Lung (tissue), 12 donors: ENCODE data around the gene TSPAN16. TPM values are rescaled to one million over a fixed set of nuclear protein-coding genes. Genes with fewer than 3 reads are reported as not detected.
"Not testable (repeated sequence)": the region's sequence is repeated elsewhere in the genome, so short reads cannot be mapped to it uniquely, and the experiment has no call there.

ENCODE experiments used
- ATAC-seq: fragments of 200-7000 bp; cut with Tn5 transposase; one replicate; pipeline ENCODE4 v1.9.1; 2020; ENCODE audit warnings: moderate number of reproducible peaks; ENCODE audit not compliant: insufficient read depth, low FRiP score
- DNase-seq, 3 donors: peaks; one replicate each; pipeline ENCODE4 v3.0.0-alpha.2; 2013 to 2017
- H3K27ac ChIP-seq, 2 donors: one replicate each; pipeline ENCODE4 v1.5.1; 2013; ENCODE audit warnings: mild to moderate bottlenecking in 2 of 2, moderate library complexity in 2 of 2, control low read depth in 1 of 2, inconsistent platforms in 1 of 2, low read depth in 1 of 2, low read length in 1 of 2
- H3K27me3 ChIP-seq, 3 donors: one replicate each; pipeline ENCODE4 v1.5.1; 2013; ENCODE audit warnings: low read length in 2 of 3; ENCODE audit not compliant: control insufficient read depth in 3 of 3, insufficient read depth in 3 of 3
- H3K36me3 ChIP-seq, 4 donors: one replicate each; pipeline ENCODE4 v1.5.1; 2013; ENCODE audit warnings: low read length in 4 of 4, mild to moderate bottlenecking in 1 of 4, moderate library complexity in 1 of 4; ENCODE audit not compliant: control insufficient read depth in 4 of 4, insufficient read depth in 4 of 4
- H3K4me1 ChIP-seq, 5 donors: one replicate each; pipeline ENCODE4 v1.5.1; 2013; ENCODE audit warnings: low read length in 5 of 5, mild to moderate bottlenecking in 2 of 5, moderate library complexity in 1 of 5; ENCODE audit not compliant: control insufficient read depth in 5 of 5, insufficient read depth in 5 of 5
- H3K4me3 ChIP-seq: one replicate; pipeline ENCODE4 v1.5.1; 2013; ENCODE audit warnings: mild to moderate bottlenecking, control low read depth, moderate library complexity
- H3K9ac ChIP-seq, 2 donors: one replicate each; pipeline ENCODE4 v1.5.1; 2013; ENCODE audit warnings: low read length in 2 of 2, control low read depth in 1 of 2; ENCODE audit not compliant: insufficient read depth in 1 of 2
- H3K9me3 ChIP-seq, 4 donors: one replicate each; pipeline ENCODE4 v1.5.1; 2013; ENCODE audit warnings: low read length in 3 of 4, mild to moderate bottlenecking in 1 of 4, moderate library complexity in 1 of 4; ENCODE audit not compliant: control insufficient read depth in 4 of 4, insufficient read depth in 3 of 4
- WGBS, 2 donors: extraction: QIAGEN DNeasy Blood & Tissue Kit; methylation state at CpG; one replicate each; pipeline ENCODE4 v1.1.7; 2013; 5-methylcytosine and 5-hydroxymethylcytosine counted together
- polyA plus RNA-seq, 2 donors: library from polyadenylated mRNA; stranded (reverse); fragments of 200-250 nt; gene quantifications; one replicate each; pipeline ENCODE4 v1.2.1, GENCODE V29; 2013
- total RNA-seq, 2 donors: library from RNA; depleted of rRNA in 1 of 2; stranded (reverse); fragments of >200 nt in 1 of 2; gene quantifications; one replicate each; pipeline ENCODE4 v1.2.1, GENCODE V29; 2014 to 2021
- TF ChIP-seq, protein P1 (sequence below): IDR thresholded peaks from 2 replicates; pipeline ENCODE4 v1.5.1; 2012; ENCODE audit warnings: mild to moderate bottlenecking; ENCODE audit errors: control extremely low read depth, extremely low read depth
- donor health status: control.
- donor health status: control.
- donor health status: Bipolar disorder and iron deficiency.
- donor health status: healthy.
- donor health status: DM: yes; HTN: yes; CAD: no.

Gene TSPAN16
- total and polyA plus RNA-seq, 4 donors = not detected

DNA sequence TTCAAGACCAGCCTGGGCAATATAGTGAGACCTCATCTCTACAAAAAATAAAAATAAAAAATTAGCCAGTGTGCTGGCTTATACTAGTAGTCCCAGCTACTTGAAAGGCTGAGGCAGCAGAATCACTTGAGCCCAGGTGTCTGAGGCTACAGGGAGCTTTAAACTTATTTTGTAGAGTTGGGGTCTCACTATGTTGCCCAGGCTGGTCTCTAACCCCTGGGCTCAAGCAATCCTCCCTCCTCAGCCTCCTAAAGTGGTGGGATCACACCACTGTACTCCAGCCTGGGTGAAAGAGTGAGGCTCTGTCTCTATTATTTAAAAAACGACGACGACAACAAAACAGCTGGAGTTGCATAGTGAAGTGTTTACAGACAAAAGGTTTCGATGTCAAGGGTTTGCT is 35.5 kb downstream of the TSPAN16 start:
- WGBS, 2 donors = 59 to 69% methylated on average over 4 of the region's 4 CpGs
- H3K4me3 ChIP-seq = no peak overlapping the region
- DNase-seq (no peak), ATAC-seq (no peak)
- TF ChIP-seq, protein P1, sequence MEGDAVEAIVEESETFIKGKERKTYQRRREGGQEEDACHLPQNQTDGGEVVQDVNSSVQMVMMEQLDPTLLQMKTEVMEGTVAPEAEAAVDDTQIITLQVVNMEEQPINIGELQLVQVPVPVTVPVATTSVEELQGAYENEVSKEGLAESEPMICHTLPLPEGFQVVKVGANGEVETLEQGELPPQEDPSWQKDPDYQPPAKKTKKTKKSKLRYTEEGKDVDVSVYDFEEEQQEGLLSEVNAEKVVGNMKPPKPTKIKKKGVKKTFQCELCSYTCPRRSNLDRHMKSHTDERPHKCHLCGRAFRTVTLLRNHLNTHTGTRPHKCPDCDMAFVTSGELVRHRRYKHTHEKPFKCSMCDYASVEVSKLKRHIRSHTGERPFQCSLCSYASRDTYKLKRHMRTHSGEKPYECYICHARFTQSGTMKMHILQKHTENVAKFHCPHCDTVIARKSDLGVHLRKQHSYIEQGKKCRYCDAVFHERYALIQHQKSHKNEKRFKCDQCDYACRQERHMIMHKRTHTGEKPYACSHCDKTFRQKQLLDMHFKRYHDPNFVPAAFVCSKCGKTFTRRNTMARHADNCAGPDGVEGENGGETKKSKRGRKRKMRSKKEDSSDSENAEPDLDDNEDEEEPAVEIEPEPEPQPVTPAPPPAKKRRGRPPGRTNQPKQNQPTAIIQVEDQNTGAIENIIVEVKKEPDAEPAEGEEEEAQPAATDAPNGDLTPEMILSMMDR = no peak
- H3K27ac ChIP-seq = no peak overlapping the region
- no peaks in the 10 kb centered on the region for H3K4me1 ChIP-seq
- peaks cover 7 to 41% (median 28%) of the 10 kb centered on the region in 4 donors for H3K36me3 ChIP-seq
- no peaks in the 10 kb centered on the region for H3K27me3 ChIP-seq
- H3K9me3 ChIP-seq = peaks cover 0 to 2% (median 0%) of the 10 kb centered on the region in 4 donors
- H3K9ac ChIP-seq = no peak overlapping the region

DNA sequence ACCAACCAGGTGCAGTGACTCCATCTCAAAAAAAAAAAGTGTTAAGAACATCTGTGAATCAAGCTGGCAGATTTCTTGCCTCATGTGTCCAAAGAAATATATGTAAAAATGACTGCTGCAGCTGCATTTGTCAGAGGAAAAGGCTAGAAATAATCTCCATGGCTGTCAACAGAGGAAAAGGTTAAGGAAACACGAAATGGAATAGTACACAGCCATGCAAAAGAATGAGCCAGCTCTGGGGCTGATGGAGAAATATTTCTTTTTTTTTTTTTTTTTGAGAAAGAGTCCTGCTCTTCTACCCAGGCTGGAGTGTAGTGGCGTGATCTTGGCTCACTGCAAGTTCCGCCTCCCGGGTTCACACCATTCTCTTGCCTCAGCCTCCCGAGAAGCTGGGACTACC is 36.9 kb downstream of the TSPAN16 start:
- peaks cover 7 to 37% (median 27%) of the 10 kb centered on the region in 4 donors for H3K36me3 ChIP-seq
- 95 to 99% methylated on average over 5 of the region's 5 CpGs for WGBS, 2 donors

DNA sequence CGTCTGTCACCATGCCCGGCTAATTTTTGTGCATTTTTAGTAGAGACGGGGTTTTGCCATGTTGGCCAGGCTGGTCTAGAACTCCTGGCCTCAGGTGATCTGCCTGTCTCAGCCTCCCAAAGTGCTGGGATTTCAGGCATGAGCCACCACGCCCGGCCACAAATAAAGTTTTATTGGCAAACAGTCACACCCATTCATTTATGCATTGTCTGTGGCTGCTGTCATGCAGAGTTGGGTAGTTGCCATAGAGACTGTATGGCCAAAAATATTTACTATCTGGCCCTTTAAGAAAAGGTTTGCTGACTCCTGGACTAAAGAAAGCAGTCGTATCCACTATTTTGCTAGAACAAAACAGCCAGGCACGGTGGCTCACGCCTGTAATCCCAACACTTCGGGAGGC is 37.9 kb downstream of the TSPAN16 start:
- DNase-seq, H3K4me3 ChIP-seq, H3K27ac ChIP-seq, H3K4me1 ChIP-seq, ATAC-seq, H3K9ac ChIP-seq, H3K27me3 ChIP-seq, H3K9me3 ChIP-seq: not testable (repeated sequence)
- WGBS, 2 donors = 91 to 93% methylated on average over 9 of the region's 9 CpGs
- peaks cover 7 to 35% (median 27%) of the 10 kb centered on the region in 4 donors for H3K36me3 ChIP-seq

More for the DNA sequence above, 36.9 kb downstream of the TSPAN16 start:
- Histone ChIP-seq H3K4me1 (no peaks in the 10 kb centered on the region), H3K4me3 (no peak overlapping the region), H3K9me3 (peaks cover 0 to 2% (median 0%) of the 10 kb centered on the region in 4 donors), H3K27ac (no peak overlapping the region), H3K27me3 (no peaks in the 10 kb centered on the region), H3K9ac (no peak overlapping the region)
- no peak for ATAC-seq
- TF ChIP-seq, protein P1 = no peak
- no peak for DNase-seq

DNA sequence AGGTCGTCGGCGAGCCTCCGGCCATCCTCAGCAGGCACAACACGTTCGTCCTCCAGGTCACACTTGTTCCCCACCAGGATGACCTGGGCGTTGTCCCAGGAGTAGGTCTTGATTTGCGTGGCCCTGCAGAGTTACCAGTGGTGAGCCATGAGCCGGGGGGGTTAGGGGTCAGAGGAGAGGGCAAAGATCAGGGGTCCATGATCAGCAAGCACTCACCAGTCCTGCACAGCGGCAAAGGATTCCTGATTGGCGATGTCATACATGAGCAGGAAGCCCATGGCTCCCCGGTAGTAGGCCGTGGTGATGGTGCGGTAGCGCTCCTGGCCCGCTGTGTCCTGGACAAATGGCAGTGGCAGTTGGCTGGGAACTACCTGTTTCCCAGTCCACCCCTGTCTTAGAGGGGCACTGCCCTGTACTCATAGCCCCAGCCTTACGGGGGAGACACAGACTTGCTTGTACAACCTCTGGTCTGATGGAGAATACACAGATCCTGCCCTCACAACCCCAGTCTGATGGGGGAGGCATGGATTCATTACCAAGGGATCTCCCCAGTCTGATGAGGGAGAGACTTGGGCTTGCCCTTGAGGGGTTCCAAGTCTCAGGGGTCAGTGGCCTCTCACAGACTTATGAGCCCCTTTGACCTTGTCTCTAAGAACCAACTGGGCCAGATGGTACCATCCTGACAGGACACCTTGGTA is 39.6 kb downstream of the TSPAN16 start:
- H3K4me1 ChIP-seq = peaks cover 0 to 15% (median 0%) of the 10 kb centered on the region in 5 donors
- no peaks in the 10 kb centered on the region for H3K27me3 ChIP-seq
- peaks cover 7 to 35% (median 25%) of the 10 kb centered on the region in 4 donors for H3K36me3 ChIP-seq
- 94 to 97% methylated on average over 17 of the region's 17 CpGs for WGBS, 2 donors
- no peak overlapping the region for H3K9ac ChIP-seq
- H3K27ac ChIP-seq = no peak overlapping the region
- DNase-seq (no peak), ATAC-seq (no peak)
- TF ChIP-seq, protein P1 = no peak
- H3K9me3 ChIP-seq = peaks cover 0 to 2% (median 0%) of the 10 kb centered on the region in 4 donors
- no peak overlapping the region for H3K4me3 ChIP-seq
